Spleen (tissue), 11 donors: ENCODE data around the gene SLC35F1. TPM values are rescaled to one million over a fixed set of nuclear protein-coding genes. Genes with fewer than 3 reads are reported as not detected.

Source experiments
- DNase-seq: peaks from one replicate; pipeline ENCODE4 v3.0.0-alpha.2; 2020
- H3K27ac ChIP-seq, 8 donors: fragments of 200-600 bp; sonication (generic) in 7 of 8; 1 replicate in 4 of 8; 2 replicates in 4 of 8; pipeline versions ENCODE4 v1.5.0 to v1.8.0; 2016 to 2021; ENCODE audit warnings: inconsistent platforms in 4 of 8, mild to moderate bottlenecking in 4 of 8, moderate library complexity in 1 of 8
- H3K27me3 ChIP-seq, 7 donors: fragments of 200-600 bp; sonication (generic) in 6 of 7; replicated peaks in 1 of 7; 1 replicate in 4 of 7; 2 replicates in 3 of 7; pipeline versions ENCODE4 v1.5.0 to v1.8.0; 2016 to 2021; ENCODE audit warnings: inconsistent platforms in 3 of 7, mild to moderate bottlenecking in 1 of 7
- H3K36me3 ChIP-seq, 6 donors: fragments of 200-600 bp; sonication (generic) in 5 of 6; 1 replicate in 4 of 6; 2 replicates in 2 of 6; pipeline versions ENCODE4 v1.5.0 to v1.8.0; 2016 to 2021; ENCODE audit warnings: inconsistent platforms in 2 of 6
- H3K4me1 ChIP-seq, 6 donors: fragments of 200-600 bp; sonication (generic) in 5 of 6; 1 replicate in 3 of 6; 2 replicates in 3 of 6; pipeline versions ENCODE4 v1.5.0 to v1.8.0; 2016 to 2021; ENCODE audit warnings: inconsistent platforms in 3 of 6
- H3K4me3 ChIP-seq, 8 donors: fragments of 200-600 bp; sonication (generic) in 7 of 8; 1 replicate in 4 of 8; 2 replicates in 4 of 8; pipeline versions ENCODE4 v1.5.0 to v1.8.0; 2016 to 2021; ENCODE audit warnings: inconsistent platforms in 4 of 8, mild to moderate bottlenecking in 4 of 8, moderate library complexity in 2 of 8
- H3K9me3 ChIP-seq, 8 donors: fragments of 200-600 bp; sonication (generic) in 7 of 8; 1 replicate in 4 of 8; 2 replicates in 4 of 8; pipeline versions ENCODE4 v1.5.0 to v1.8.0; 2016 to 2021; ENCODE audit warnings: inconsistent platforms in 4 of 8
- POLR2A ChIP-seq, 3 donors: fragments of 450-650 bp; IDR thresholded peaks; one replicate each; pipeline ENCODE4 v1.5.1; 2017; ENCODE audit warnings: antibody characterized with exemption in 3 of 3, mild to moderate bottlenecking in 1 of 3
- POLR2AphosphoS5 ChIP-seq, 3 donors: sonication (generic); formaldehyde crosslinking; IDR thresholded peaks; one replicate each; pipeline ENCODE4 v1.5.1; 2017; ENCODE audit warnings: antibody characterized with exemption in 3 of 3
- WGBS, 5 donors: extraction: QIAGEN DNeasy Blood & Tissue Kit in 3 of 5; methylation state at CpG; one replicate each; pipeline versions ENCODE4 v1.1.5 to v1.1.7; 2013 to 2018; 5-methylcytosine and 5-hydroxymethylcytosine counted together
- intact Hi-C: fragments of 100-400 bp; cut with DNase I; formaldehyde crosslinking; loops from one replicate; pipeline ENCODE4 v1.15.0; 2023; ENCODE audit warnings: low total_unique reads
- polyA plus RNA-seq, 3 donors: library from polyadenylated mRNA; stranded (reverse); fragments of 200-250 nt; gene quantifications; one replicate each; pipeline ENCODE4 v1.2.1, GENCODE V29; 2013
- total RNA-seq, 7 donors: library from RNA; depleted of rRNA in 3 of 7; stranded (reverse); fragments of >200 nt in 3 of 7; fragmentation: NEBNext Ultra II Directional in 4 of 7; extraction: Animal tissue kit (Norgen Biotek cat#: 25700) in 4 of 7; gene quantifications; one replicate each; pipeline versions ENCODE4 v1.1.0 to v1.2.1, GENCODE V29; 2016 to 2021
- TF ChIP-seq, protein P1 (sequence below), 11 experiments: fragments of 200-600 bp in 7 of 11; fragments of 450-650 bp in 4 of 11; sonication (generic) in 4 of 11; IDR thresholded peaks in 8 of 11; conservative IDR thresholded peaks in 3 of 11; 1 replicate in 7 of 11; 2 replicates in 4 of 11; pipeline versions ENCODE4 v1.4.0 to v1.8.0; 2016 to 2021; ENCODE audit warnings: antibody characterized with exemption in 11 of 11, inconsistent platforms in 4 of 11, mild to moderate bottlenecking in 1 of 11
- donor health status: healthy with polysubstance abuse.
- donor health status: DM: no; HTN: no; CAD: no; lungs with moderate emphysema.
- donor health status: DM: no; HTN: no; CAD: no.
- donor health status: Bipolar disorder and iron deficiency.
- donor health status: healthy.
- donor health status: DM: no; HTN: no; CAD: no.
- donor health status: DM: yes; HTN: yes; CAD: no.

SLC35F1 gene
- total and polyA plus RNA-seq, 10 donors, result 0.13 to 4.0 (median 1.6) TPM

DNA sequence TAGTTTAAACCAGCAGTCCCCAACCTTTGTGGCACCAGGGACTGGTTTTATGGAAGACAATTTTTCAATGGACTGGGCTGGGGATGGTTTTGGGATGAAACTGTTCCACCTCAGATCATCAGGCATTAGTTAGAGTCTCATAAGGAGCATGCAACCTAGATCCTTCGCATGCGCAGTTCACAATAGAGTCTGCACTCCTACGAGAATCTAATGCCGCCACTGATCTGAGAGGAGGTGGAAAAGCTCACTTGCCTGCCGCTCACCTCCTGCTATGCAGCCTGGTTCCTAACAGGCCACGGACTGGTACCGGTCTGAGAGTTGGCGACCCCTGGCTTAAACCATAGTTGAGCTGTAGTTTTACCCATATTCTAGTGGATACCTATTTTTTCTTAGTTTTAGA, 154.6 kb downstream of the SLC35F1 start:
- Histone ChIP-seq H3K4me1 (no peaks in the 10 kb centered on the region), H3K27me3 (no peaks in the 10 kb centered on the region), H3K9me3 (peaks cover 0 to 3% (median 0%) of the 10 kb centered on the region in 8 donors), H3K27ac (no peak overlapping the region), H3K36me3 (no peaks in the 10 kb centered on the region), H3K4me3 (no peak overlapping the region)
- DNase-seq, result no peak
- 85 to 95% (median 89%) methylated on average over 8 of the region's 8 CpGs for WGBS, 5 donors
- TF ChIP-seq, protein P1, sequence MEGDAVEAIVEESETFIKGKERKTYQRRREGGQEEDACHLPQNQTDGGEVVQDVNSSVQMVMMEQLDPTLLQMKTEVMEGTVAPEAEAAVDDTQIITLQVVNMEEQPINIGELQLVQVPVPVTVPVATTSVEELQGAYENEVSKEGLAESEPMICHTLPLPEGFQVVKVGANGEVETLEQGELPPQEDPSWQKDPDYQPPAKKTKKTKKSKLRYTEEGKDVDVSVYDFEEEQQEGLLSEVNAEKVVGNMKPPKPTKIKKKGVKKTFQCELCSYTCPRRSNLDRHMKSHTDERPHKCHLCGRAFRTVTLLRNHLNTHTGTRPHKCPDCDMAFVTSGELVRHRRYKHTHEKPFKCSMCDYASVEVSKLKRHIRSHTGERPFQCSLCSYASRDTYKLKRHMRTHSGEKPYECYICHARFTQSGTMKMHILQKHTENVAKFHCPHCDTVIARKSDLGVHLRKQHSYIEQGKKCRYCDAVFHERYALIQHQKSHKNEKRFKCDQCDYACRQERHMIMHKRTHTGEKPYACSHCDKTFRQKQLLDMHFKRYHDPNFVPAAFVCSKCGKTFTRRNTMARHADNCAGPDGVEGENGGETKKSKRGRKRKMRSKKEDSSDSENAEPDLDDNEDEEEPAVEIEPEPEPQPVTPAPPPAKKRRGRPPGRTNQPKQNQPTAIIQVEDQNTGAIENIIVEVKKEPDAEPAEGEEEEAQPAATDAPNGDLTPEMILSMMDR (IDR thresholded peaks at IDR 0.05 in 8 of 11, conservative IDR thresholded peaks at IDR 0.05 in 3 of 11), result no peak
- TF ChIP-seq POLR2A (IDR thresholded peaks at IDR 0.05), result no peak
- TF ChIP-seq POLR2AphosphoS5 (IDR thresholded peaks at IDR 0.05), result no peak
- intact Hi-C loops, result no loop called here

DNA sequence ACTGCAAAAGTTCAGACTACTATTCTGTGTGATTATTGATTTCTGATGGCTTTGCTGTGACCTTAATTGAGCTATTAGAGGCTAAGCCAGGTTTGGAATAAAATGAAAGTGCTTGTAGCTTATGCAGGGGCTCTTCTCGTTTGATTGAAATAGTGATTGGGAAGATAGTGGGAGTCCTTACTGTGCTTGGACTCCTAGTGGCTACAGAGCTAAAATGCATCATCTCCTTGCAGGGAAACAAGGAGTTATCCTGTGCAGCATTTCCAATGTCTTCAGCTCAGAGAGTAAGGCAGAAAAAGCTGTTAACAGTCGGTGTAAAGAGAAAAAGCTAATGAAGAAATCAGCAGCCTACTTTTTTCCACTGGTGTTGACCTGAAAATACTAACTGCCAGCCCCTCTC, 173.5 kb downstream of the SLC35F1 start:
- intact Hi-C loops, result no loop called here
- no peak overlapping the region for H3K27ac ChIP-seq
- H3K4me1 ChIP-seq, result no peaks in the 10 kb centered on the region
- DNase-seq, result no peak
- no peaks in the 10 kb centered on the region for H3K27me3 ChIP-seq
- no peaks in the 10 kb centered on the region for H3K9me3 ChIP-seq
- no peaks in the 10 kb centered on the region for H3K36me3 ChIP-seq
- TF ChIP-seq POLR2AphosphoS5 (IDR thresholded peaks at IDR 0.05), result no peak
- TF ChIP-seq, protein P1 (IDR thresholded peaks at IDR 0.05 in 8 of 11, conservative IDR thresholded peaks at IDR 0.05 in 3 of 11), result no peak
- no peak for TF ChIP-seq POLR2A (IDR thresholded peaks at IDR 0.05)
- H3K4me3 ChIP-seq, result no peak overlapping the region
- 49 to 51% (median 50%) methylated on average over 2 of the region's 2 CpGs for WGBS, 5 donors

DNA sequence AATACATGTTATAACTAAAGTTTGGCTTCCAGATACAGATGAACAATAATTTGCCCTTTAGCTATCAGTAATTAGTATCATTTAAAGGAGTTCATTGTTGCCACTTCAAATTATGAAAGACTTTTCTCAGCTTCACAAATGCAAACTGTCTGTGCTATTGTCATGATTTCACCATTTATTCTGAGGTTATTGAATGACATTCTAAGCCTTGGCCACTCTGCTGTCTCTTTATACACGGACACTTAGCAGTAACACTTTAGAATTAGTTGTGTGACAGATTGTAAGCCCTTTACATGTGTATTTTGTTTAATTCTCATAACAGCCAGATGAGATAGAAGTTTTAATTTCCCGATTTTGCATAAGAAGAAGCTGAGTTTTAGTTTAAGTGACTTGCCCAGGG, 176.6 kb downstream of the SLC35F1 start:
- TF ChIP-seq POLR2AphosphoS5 (IDR thresholded peaks at IDR 0.05), result no peak
- TF ChIP-seq POLR2A (IDR thresholded peaks at IDR 0.05), result no peak
- TF ChIP-seq, protein P1 (IDR thresholded peaks at IDR 0.05 in 8 of 11, conservative IDR thresholded peaks at IDR 0.05 in 3 of 11), result no peak
- intact Hi-C loops, result no loop called here
- H3K4me3 ChIP-seq, result no peak overlapping the region
- DNase-seq, result no peak
- no peak overlapping the region for H3K27ac ChIP-seq
- H3K4me1 ChIP-seq, result no peaks in the 10 kb centered on the region
- 79 to 90% (median 80%) methylated on average over 2 of the region's 2 CpGs for WGBS, 5 donors
- no peaks in the 10 kb centered on the region for H3K9me3 ChIP-seq
- H3K36me3 ChIP-seq, result no peaks in the 10 kb centered on the region
- no peaks in the 10 kb centered on the region for H3K27me3 ChIP-seq

DNA sequence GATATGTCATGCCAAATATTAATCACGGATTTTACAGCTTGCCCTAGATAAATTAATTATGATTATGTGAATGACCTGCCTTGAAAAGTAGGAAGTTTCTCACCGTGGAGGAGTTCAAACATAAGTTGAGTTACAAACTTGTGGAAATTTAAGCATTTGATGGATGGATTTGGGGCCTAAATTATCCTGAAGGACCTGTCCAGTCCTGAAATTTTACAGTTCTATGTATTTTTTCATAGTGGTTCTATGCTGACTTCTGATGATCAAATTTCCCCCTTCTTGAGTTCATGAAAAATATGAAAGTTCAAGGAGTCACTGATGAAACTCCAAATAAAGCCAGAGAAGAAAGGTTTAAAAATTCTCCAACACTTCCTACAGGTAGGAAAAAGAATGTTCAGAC, 178.6 kb downstream of the SLC35F1 start:
- WGBS, 5 donors, result 68 to 85% (median 72%) methylated on average over 2 of the region's 2 CpGs
- intact Hi-C loops, result no loop called here
- Histone ChIP-seq H3K27ac (no peak overlapping the region), H3K4me1 (no peaks in the 10 kb centered on the region), H3K27me3 (no peaks in the 10 kb centered on the region), H3K36me3 (no peaks in the 10 kb centered on the region), H3K4me3 (no peak overlapping the region), H3K9me3 (peaks cover 0 to under 1% (median 0%) of the 10 kb centered on the region in 8 donors)
- no peak for DNase-seq
- TF ChIP-seq, protein P1 (IDR thresholded peaks at IDR 0.05 in 8 of 11, conservative IDR thresholded peaks at IDR 0.05 in 3 of 11), result no peak
- TF ChIP-seq POLR2AphosphoS5 (IDR thresholded peaks at IDR 0.05) (no peak), POLR2A (IDR thresholded peaks at IDR 0.05) (no peak)
